H1 (cell line): ENCODE data around the gene ARHGAP28. TPM values are rescaled to one million over a fixed set of nuclear protein-coding genes. Genes with fewer than 3 reads are reported as not detected.

Experiments used
- CTCF ChIA-PET: fragments of 300-600 bp; sonication (Branson Sonifier 250); formaldehyde crosslinking; loops from one replicate; lab custom pipeline; 2021; ENCODE audit not compliant: partially characterized antibody; lab: Charles Lee
- POLR2A ChIA-PET: fragments of 300-600 bp; sonication (Branson Sonifier 250); formaldehyde crosslinking; loops from one replicate; lab custom pipeline; 2021; ENCODE audit warnings: inconsistent platforms; ENCODE audit not compliant: partially characterized antibody; lab: Charles Lee
- DNase-seq, 2 experiments: peaks; one replicate each; pipeline versions ENCODE4 v3.0.0 to v3.0.0-alpha.2; 2010 to 2022; ENCODE audit warnings: low spot score in 2 of 2, low read depth in 1 of 2, mixed read lengths in 1 of 2
- FAIRE-seq: peaks from 2 replicates; lab custom pipeline; 2011; peaks lifted over from hg19 to GRCh38; lab: Jason Lieb, UNC
- H2AFZ ChIP-seq: 2 replicates; pipeline ENCODE4 v1.8.1; 2012; ENCODE audit warnings: low read length, inconsistent platforms
- H2AK5ac ChIP-seq: 2 replicates; pipeline ENCODE4 v1.6.1; 2013; ENCODE audit warnings: low read depth, low read length
- H2BK120ac ChIP-seq: replicated peaks from 2 replicates; pipeline ENCODE3; 2013; ENCODE audit warnings: low read depth, low read length, inconsistent platforms
- H2BK12ac ChIP-seq: 2 replicates; pipeline ENCODE4 v1.6.1; 2013; ENCODE audit warnings: low read depth, low read length
- H2BK15ac ChIP-seq: 2 replicates; pipeline ENCODE4 v1.6.1; 2013; ENCODE audit warnings: low read length
- H2BK20ac ChIP-seq: 2 replicates; pipeline ENCODE4 v1.6.1; 2013; ENCODE audit warnings: low read length
- H2BK5ac ChIP-seq: 2 replicates; pipeline ENCODE4 v1.6.1; 2013; ENCODE audit warnings: low read depth, low read length
- H3K14ac ChIP-seq: 2 replicates; pipeline ENCODE4 v1.6.1; 2013; ENCODE audit warnings: inconsistent platforms; ENCODE audit not compliant: insufficient read length
- H3K18ac ChIP-seq: 2 replicates; pipeline ENCODE4 v1.6.1; 2013; ENCODE audit warnings: low read length; ENCODE audit errors: extremely low read depth
- H3K23ac ChIP-seq: 2 replicates; pipeline ENCODE4 v1.6.1; 2013; ENCODE audit warnings: inconsistent platforms; ENCODE audit not compliant: insufficient read length
- H3K23me2 ChIP-seq: 2 replicates; pipeline ENCODE4 v1.6.1; 2013; ENCODE audit warnings: low read depth, low read length
- H3K27ac ChIP-seq: 2 replicates; pipeline ENCODE4 v1.6.1; 2011; ENCODE audit warnings: low read depth, low read length, inconsistent platforms
- H3K27me3 ChIP-seq, 4 experiments: replicated peaks in 1 of 4; 1 replicate in 1 of 4; 2 replicates in 3 of 4; pipeline versions ENCODE4 v1.6.1 to v1.8.1; 2011 to 2013; ENCODE audit warnings: low read length in 3 of 4, mild to moderate bottlenecking in 3 of 4, inconsistent platforms in 2 of 4, mixed read lengths in 2 of 4, moderate library complexity in 1 of 4; ENCODE audit not compliant: control insufficient read depth in 3 of 4, insufficient read depth in 3 of 4; ENCODE audit errors: extremely low read depth in 1 of 4
- H3K36me3 ChIP-seq, 4 experiments: 2 replicates each; pipeline versions ENCODE4 v1.6.1 to v1.8.1; 2011 to 2013; ENCODE audit warnings: mild to moderate bottlenecking in 4 of 4, low read length in 3 of 4, moderate library complexity in 2 of 4, control low read depth in 1 of 4, inconsistent platforms in 1 of 4; ENCODE audit not compliant: insufficient read depth in 4 of 4, control insufficient read depth in 2 of 4
- H3K4ac ChIP-seq: replicated peaks from 2 replicates; pipeline ENCODE3; 2013; ENCODE audit warnings: low read length, low read depth, mixed read lengths, inconsistent platforms; ENCODE audit not compliant: insufficient read length
- H3K4me1 ChIP-seq, 4 experiments: replicated peaks in 1 of 4; 1 replicate in 1 of 4; 2 replicates in 3 of 4; pipeline versions ENCODE4 v1.6.1 to v1.8.1; 2011 to 2013; ENCODE audit warnings: low read length in 3 of 4, inconsistent platforms in 2 of 4, mixed read lengths in 1 of 4; ENCODE audit not compliant: insufficient read depth in 4 of 4, control insufficient read depth in 3 of 4
- H3K4me2 ChIP-seq, 2 experiments: 2 replicates each; pipeline versions ENCODE4 v1.6.1 to v1.8.1; 2011 to 2013; ENCODE audit warnings: low read depth in 2 of 2, low read length in 2 of 2, control low read depth in 1 of 2, inconsistent platforms in 1 of 2, mild to moderate bottlenecking in 1 of 2; ENCODE audit not compliant: insufficient read depth in 1 of 2
- H3K4me3 ChIP-seq, 4 experiments: fragments of 200-600, 300-600 bp in 1 of 4; sonication (generic), shearing (Covaris generic), sonication (Bioruptor Twin) in 1 of 4; 2 replicates each; pipeline versions ENCODE4 v1.5.1 to v1.8.1; 2011 to 2016; ENCODE audit warnings: low read length in 4 of 4, low read depth in 3 of 4, control low read depth in 2 of 4, inconsistent platforms in 2 of 4, mild to moderate bottlenecking in 2 of 4, mixed read lengths in 1 of 4, moderate library complexity in 1 of 4; ENCODE audit not compliant: insufficient read depth in 2 of 4; ENCODE audit errors: extremely low read depth in 1 of 4
- H3K56ac ChIP-seq: replicated peaks from 2 replicates; pipeline ENCODE3; 2013; ENCODE audit warnings: low read depth, mild to moderate bottlenecking, mixed read lengths, low read length, inconsistent platforms; ENCODE audit not compliant: insufficient read length
- H3K79me1 ChIP-seq: 2 replicates; pipeline ENCODE4 v1.6.1; 2013; ENCODE audit warnings: low read depth, low read length, control low read depth
- H3K79me2 ChIP-seq, 2 experiments: 2 replicates each; pipeline versions ENCODE4 v1.6.1 to v1.8.1; 2012 to 2013; ENCODE audit warnings: low read length in 2 of 2, mild to moderate bottlenecking in 2 of 2, inconsistent platforms in 1 of 2; ENCODE audit not compliant: insufficient read depth in 2 of 2, control insufficient read depth in 1 of 2
- H3K9ac ChIP-seq, 4 experiments: replicated peaks in 1 of 4; 1 replicate in 1 of 4; 2 replicates in 3 of 4; pipeline versions ENCODE4 v1.6.1 to v1.8.1; 2011 to 2013; ENCODE audit warnings: low read depth in 3 of 4, low read length in 3 of 4, control low read depth in 2 of 4, mild to moderate bottlenecking in 2 of 4, moderate library complexity in 2 of 4, inconsistent platforms in 1 of 4; ENCODE audit errors: extremely low read depth in 1 of 4
- H3K9me3 ChIP-seq, 2 experiments: 2 replicates each; pipeline versions ENCODE4 v1.6.1 to v1.8.1; 2012 to 2013; ENCODE audit warnings: mild to moderate bottlenecking in 2 of 2, moderate library complexity in 2 of 2, control low read depth in 1 of 2, inconsistent platforms in 1 of 2, low read depth in 1 of 2, low read length in 1 of 2, mixed read lengths in 1 of 2; ENCODE audit not compliant: insufficient read depth in 2 of 2
- H4K20me1 ChIP-seq, 2 experiments: replicated peaks in 1 of 2; 2 replicates each; pipeline versions ENCODE3 to v1.8.1; 2011 to 2013; ENCODE audit warnings: inconsistent platforms in 2 of 2, low read length in 2 of 2, mild to moderate bottlenecking in 1 of 2; ENCODE audit not compliant: insufficient read depth in 2 of 2, control insufficient read depth in 1 of 2
- H4K5ac ChIP-seq: 2 replicates; pipeline ENCODE4 v1.6.1; 2013; ENCODE audit warnings: low read length, low read depth, mixed read lengths, inconsistent platforms; ENCODE audit not compliant: insufficient read length
- H4K8ac ChIP-seq: 2 replicates; pipeline ENCODE4 v1.8.0; 2013; ENCODE audit warnings: mild to moderate bottlenecking, moderate library complexity, low read length, inconsistent platforms; ENCODE audit not compliant: insufficient read depth; ENCODE audit errors: extremely low read depth
- H4K91ac ChIP-seq: replicated peaks from 2 replicates; pipeline ENCODE3; 2013; ENCODE audit warnings: low read length, mixed read lengths, inconsistent platforms; ENCODE audit not compliant: insufficient read length
- RNF2 ChIP-seq: fragments of 200-900, 300-1000 bp; sonication (generic); IDR thresholded peaks from 2 replicates; pipeline ENCODE4 v1.7.1; 2016; ENCODE audit warnings: borderline replicate concordance, low read depth, mild to moderate bottlenecking, antibody characterized with exemption, low read length; ENCODE audit not compliant: poor library complexity, severe bottlenecking; ENCODE audit errors: missing control alignments
- SP4 ChIP-seq: IDR thresholded peaks from 2 replicates; pipeline ENCODE4 v1.6.1; 2012; ENCODE audit warnings: low read length, inconsistent platforms
- WGBS, 2 experiments: shearing (Covaris generic) in 1 of 2; methylation state at CpG; one replicate each; pipeline versions ENCODE4 v1.1.6 to v1.1.7; 2013 to 2015; ENCODE audit warnings: low lambda C conversion rate in 2 of 2, mixed read lengths in 2 of 2, inconsistent platforms in 1 of 2, low coverage in 1 of 2, missing lambda C conversion rate in 1 of 2; ENCODE audit not compliant: insufficient replicate concordance in 2 of 2, insufficient coverage in 1 of 2, insufficient read length in 1 of 2; ENCODE audit errors: extremely low coverage in 1 of 2, missing lambda C conversion rate in 1 of 2; 5-methylcytosine and 5-hydroxymethylcytosine counted together
- polyA plus RNA-seq, 7 experiments: library from polyadenylated mRNA; depleted of rRNA in 3 of 7; stranded (reverse) in 5 of 7; unstranded in 2 of 7; fragments of >200 nt in 5 of 7; fragments of 200-250 nt in 2 of 7; gene quantifications; 1 replicate in 5 of 7; 2 replicates in 1 of 7; 4 replicates in 1 of 7; pipeline versions ENCODE4 v1.2.1 to v1.2.3, GENCODE V29; 2011 to 2013; ENCODE audit warnings: missing spikeins in 2 of 7, mixed read lengths in 2 of 7
- total RNA-seq: library from RNA; stranded (reverse); fragmentation: NEBNext Ultra II Directional; extraction: Animal tissue kit (Norgen Biotek cat#: 25700); gene quantifications from 2 replicates; pipeline ENCODE4 v1.2.1, GENCODE V29; 2021

ARHGAP28 gene
- total and polyA plus RNA-seq, 2 of the 8 experiments (the other 6 are each of a cell fraction or from before 2014, with no cell fraction given), result 2.9 to 14.4 TPM

GRCh38 chr18:6738622-6739021 is 9.1 kb downstream of the ARHGAP28 start:
- 0 out of 2 replicates have a peak overlapping the region, but pooled peaks have one; percentile 38 for H2AFZ ChIP-seq
- no peak overlapping the region for H3K4ac ChIP-seq
- CTCF ChIA-PET, result interaction anchor here (0.6 kb wide), 1 partner anchor 1001 kb away, joined by 4 read pairs; no protein-coding TSS in a partner anchor
- TF ChIP-seq SP4 (no peak), RNF2 (no peak)
- no peaks in the 10 kb centered on the region for H3K23me2 ChIP-seq
- H4K20me1 ChIP-seq, result no peaks in the 10 kb centered on the region
- no peaks in the 10 kb centered on the region for H3K9me3 ChIP-seq
- no peak overlapping the region for H2BK15ac ChIP-seq
- no peak overlapping the region for H4K8ac ChIP-seq
- no peak overlapping the region for H4K5ac ChIP-seq
- no peak overlapping the region for H3K14ac ChIP-seq
- H3K4me1 ChIP-seq, result peaks cover 0 to 15% (median 3%) of the 10 kb centered on the region in 4 experiments; a peak in 3 of 7 replicates
- no peak overlapping the region for H2BK120ac ChIP-seq
- no peak overlapping the region for H2BK12ac ChIP-seq
- H4K91ac ChIP-seq, result no peak overlapping the region
- H3K18ac ChIP-seq, result no peak overlapping the region
- WGBS, 2 experiments, result 98% methylated on average over 4 of the region's 4 CpGs; no CpG with 5 or more reads in 1 of the 2 experiments
- H3K79me1 ChIP-seq, result no peaks in the 10 kb centered on the region
- H3K4me2 ChIP-seq, result no peak overlapping the region
- no peak overlapping the region for H2AK5ac ChIP-seq
- H3K27me3 ChIP-seq, result no peaks in the 10 kb centered on the region
- no peak overlapping the region for H3K56ac ChIP-seq
- H3K9ac ChIP-seq, result no peak overlapping the region
- no peaks in the 10 kb centered on the region; a peak in 1 of 4 replicates for H3K79me2 ChIP-seq
- no peak overlapping the region for H2BK5ac ChIP-seq
- H3K27ac ChIP-seq, result no peak overlapping the region
- POLR2A ChIA-PET, result interaction anchor here (1.3 kb wide), 1 partner anchor 14 kb away, joined by 4 read pairs; no protein-coding TSS in a partner anchor
- peak; percentile 36 for FAIRE-seq
- no peak overlapping the region for H3K4me3 ChIP-seq
- DNase-seq, result no peak
- no peaks in the 10 kb centered on the region for H3K36me3 ChIP-seq
- no peak overlapping the region for H2BK20ac ChIP-seq
- H3K23ac ChIP-seq, result no peak overlapping the region
